Fibroblast of lung (primary cell): Measurements from ENCODE around the gene LSAMP.

Source experiments
- CTCF ChIP-seq, 2 donors: IDR thresholded peaks in 1 of 2; conservative IDR thresholded peaks in 1 of 2; 1 replicate in 1 of 2; 2 replicates in 1 of 2; pipeline ENCODE4 v1.5.1; 2011 to 2012; ENCODE audit warnings: low read length in 2 of 2, control low read depth in 1 of 2, inconsistent platforms in 1 of 2, low read depth in 1 of 2, mild to moderate bottlenecking in 1 of 2
- EZH2 ChIP-seq: IDR thresholded peaks from 2 replicates; pipeline ENCODE4 v1.5.1; 2012; ENCODE audit warnings: low read length, control low read depth, mild to moderate bottlenecking; ENCODE audit errors: missing control alignments

GRCh38 chr3:116150655-116151167 lies 294.6 kb downstream of the LSAMP start:
- no peak for TF ChIP-seq CTCF (conservative IDR thresholded peaks at IDR 0.05 in 1 of 2, IDR thresholded peaks at IDR 0.05 in 1 of 2; ENCODE audit: low read depth in 1 of 2, low read length in 2 of 2)
- no peak for TF ChIP-seq EZH2
